ENCODE measurements around the gene LYPD6B.

GRCh38 chr2:149223472-149224095 is 185.1 kb downstream of the LYPD6B start:
- TF ChIP-seq CTCF (IDR thresholded peaks at IDR 0.05) (no peak), POLR2A (IDR thresholded peaks at IDR 0.05) (no peak)
